Suprapubic skin (tissue), 4 donors: Measurements from ENCODE around the gene LRRN2.

Source experiments
- CTCF ChIP-seq, 2 donors: fragments of 200-600 bp in 1 of 2; fragments of 450-650 bp in 1 of 2; sonication (generic) in 1 of 2; IDR thresholded peaks; one replicate each; pipeline ENCODE4 v1.5.1; 2016 to 2019; ENCODE audit warnings: antibody characterized with exemption in 2 of 2, mild to moderate bottlenecking in 1 of 2, moderate library complexity in 1 of 2
- EP300 ChIP-seq: sonication (generic); formaldehyde crosslinking; IDR thresholded peaks from one replicate; pipeline ENCODE4 v1.6.1; 2017; ENCODE audit warnings: antibody characterized with exemption
- POLR2A ChIP-seq, 2 donors: fragments of 450-650 bp; IDR thresholded peaks; one replicate each; pipeline ENCODE4 v1.6.1; 2017; ENCODE audit warnings: antibody characterized with exemption in 2 of 2, mild to moderate bottlenecking in 2 of 2, moderate library complexity in 2 of 2
- POLR2AphosphoS5 ChIP-seq, 3 donors: sonication (generic); formaldehyde crosslinking; IDR thresholded peaks; one replicate each; pipeline ENCODE4 v1.6.1; 2017; ENCODE audit warnings: antibody characterized with exemption in 3 of 3

- TF ChIP-seq CTCF (IDR thresholded peaks at IDR 0.05) (no peak), POLR2A (IDR thresholded peaks at IDR 0.05) (no peak), POLR2AphosphoS5 (IDR thresholded peaks at IDR 0.05) (no peak), EP300 (no peak)
Measured at GRCh38 chr1:204623894-204624361, 61.6 kb downstream of the LRRN2 start.
